H1 (cell line): ENCODE measurements around the gene ST3GAL3. TPM values are rescaled to one million over a fixed set of nuclear protein-coding genes. Genes with fewer than 3 reads are reported as not detected.

Experiments used
- CTCF ChIA-PET: fragments of 300-600 bp; sonication (Branson Sonifier 250); formaldehyde crosslinking; loops from one replicate; lab custom pipeline; 2021; ENCODE audit not compliant: partially characterized antibody; lab: Charles Lee
- POLR2A ChIA-PET: fragments of 300-600 bp; sonication (Branson Sonifier 250); formaldehyde crosslinking; loops from one replicate; lab custom pipeline; 2021; ENCODE audit warnings: inconsistent platforms; ENCODE audit not compliant: partially characterized antibody; lab: Charles Lee
- DNase-seq, 2 experiments: peaks; one replicate each; pipeline versions ENCODE4 v3.0.0 to v3.0.0-alpha.2; 2010 to 2022; ENCODE audit warnings: low spot score in 2 of 2, low read depth in 1 of 2, mixed read lengths in 1 of 2
- FAIRE-seq: peaks from 2 replicates; lab custom pipeline; 2011; peaks lifted over from hg19 to GRCh38; lab: Jason Lieb, UNC
- H2AFZ ChIP-seq: 2 replicates; pipeline ENCODE4 v1.8.1; 2012; ENCODE audit warnings: low read length, inconsistent platforms
- H2AK5ac ChIP-seq: 2 replicates; pipeline ENCODE4 v1.6.1; 2013; ENCODE audit warnings: low read depth, low read length
- H2BK120ac ChIP-seq: replicated peaks from 2 replicates; pipeline ENCODE3; 2013; ENCODE audit warnings: low read depth, low read length, inconsistent platforms
- H2BK12ac ChIP-seq: 2 replicates; pipeline ENCODE4 v1.6.1; 2013; ENCODE audit warnings: low read depth, low read length
- H2BK15ac ChIP-seq: 2 replicates; pipeline ENCODE4 v1.6.1; 2013; ENCODE audit warnings: low read length
- H2BK20ac ChIP-seq: 2 replicates; pipeline ENCODE4 v1.6.1; 2013; ENCODE audit warnings: low read length
- H2BK5ac ChIP-seq: 2 replicates; pipeline ENCODE4 v1.6.1; 2013; ENCODE audit warnings: low read depth, low read length
- H3K14ac ChIP-seq: 2 replicates; pipeline ENCODE4 v1.6.1; 2013; ENCODE audit warnings: inconsistent platforms; ENCODE audit not compliant: insufficient read length
- H3K18ac ChIP-seq: 2 replicates; pipeline ENCODE4 v1.6.1; 2013; ENCODE audit warnings: low read length; ENCODE audit errors: extremely low read depth
- H3K23ac ChIP-seq: 2 replicates; pipeline ENCODE4 v1.6.1; 2013; ENCODE audit warnings: inconsistent platforms; ENCODE audit not compliant: insufficient read length
- H3K23me2 ChIP-seq: 2 replicates; pipeline ENCODE4 v1.6.1; 2013; ENCODE audit warnings: low read depth, low read length
- H3K27ac ChIP-seq: 2 replicates; pipeline ENCODE4 v1.6.1; 2011; ENCODE audit warnings: low read depth, low read length, inconsistent platforms
- H3K27me3 ChIP-seq, 4 experiments: replicated peaks in 1 of 4; 1 replicate in 1 of 4; 2 replicates in 3 of 4; pipeline versions ENCODE4 v1.6.1 to v1.8.1; 2011 to 2013; ENCODE audit warnings: low read length in 3 of 4, mild to moderate bottlenecking in 3 of 4, inconsistent platforms in 2 of 4, mixed read lengths in 2 of 4, moderate library complexity in 1 of 4; ENCODE audit not compliant: control insufficient read depth in 3 of 4, insufficient read depth in 3 of 4; ENCODE audit errors: extremely low read depth in 1 of 4
- H3K36me3 ChIP-seq, 4 experiments: 2 replicates each; pipeline versions ENCODE4 v1.6.1 to v1.8.1; 2011 to 2013; ENCODE audit warnings: mild to moderate bottlenecking in 4 of 4, low read length in 3 of 4, moderate library complexity in 2 of 4, control low read depth in 1 of 4, inconsistent platforms in 1 of 4; ENCODE audit not compliant: insufficient read depth in 4 of 4, control insufficient read depth in 2 of 4
- H3K4ac ChIP-seq: replicated peaks from 2 replicates; pipeline ENCODE3; 2013; ENCODE audit warnings: low read length, low read depth, mixed read lengths, inconsistent platforms; ENCODE audit not compliant: insufficient read length
- H3K4me1 ChIP-seq, 4 experiments: replicated peaks in 1 of 4; 1 replicate in 1 of 4; 2 replicates in 3 of 4; pipeline versions ENCODE4 v1.6.1 to v1.8.1; 2011 to 2013; ENCODE audit warnings: low read length in 3 of 4, inconsistent platforms in 2 of 4, mixed read lengths in 1 of 4; ENCODE audit not compliant: insufficient read depth in 4 of 4, control insufficient read depth in 3 of 4
- H3K4me2 ChIP-seq, 2 experiments: 2 replicates each; pipeline versions ENCODE4 v1.6.1 to v1.8.1; 2011 to 2013; ENCODE audit warnings: low read depth in 2 of 2, low read length in 2 of 2, control low read depth in 1 of 2, inconsistent platforms in 1 of 2, mild to moderate bottlenecking in 1 of 2; ENCODE audit not compliant: insufficient read depth in 1 of 2
- H3K4me3 ChIP-seq, 4 experiments: fragments of 200-600, 300-600 bp in 1 of 4; sonication (generic), shearing (Covaris generic), sonication (Bioruptor Twin) in 1 of 4; 2 replicates each; pipeline versions ENCODE4 v1.5.1 to v1.8.1; 2011 to 2016; ENCODE audit warnings: low read length in 4 of 4, low read depth in 3 of 4, control low read depth in 2 of 4, inconsistent platforms in 2 of 4, mild to moderate bottlenecking in 2 of 4, mixed read lengths in 1 of 4, moderate library complexity in 1 of 4; ENCODE audit not compliant: insufficient read depth in 2 of 4; ENCODE audit errors: extremely low read depth in 1 of 4
- H3K56ac ChIP-seq: replicated peaks from 2 replicates; pipeline ENCODE3; 2013; ENCODE audit warnings: low read depth, mild to moderate bottlenecking, mixed read lengths, low read length, inconsistent platforms; ENCODE audit not compliant: insufficient read length
- H3K79me1 ChIP-seq: 2 replicates; pipeline ENCODE4 v1.6.1; 2013; ENCODE audit warnings: low read depth, low read length, control low read depth
- H3K79me2 ChIP-seq, 2 experiments: 2 replicates each; pipeline versions ENCODE4 v1.6.1 to v1.8.1; 2012 to 2013; ENCODE audit warnings: low read length in 2 of 2, mild to moderate bottlenecking in 2 of 2, inconsistent platforms in 1 of 2; ENCODE audit not compliant: insufficient read depth in 2 of 2, control insufficient read depth in 1 of 2
- H3K9ac ChIP-seq, 4 experiments: replicated peaks in 1 of 4; 1 replicate in 1 of 4; 2 replicates in 3 of 4; pipeline versions ENCODE4 v1.6.1 to v1.8.1; 2011 to 2013; ENCODE audit warnings: low read depth in 3 of 4, low read length in 3 of 4, control low read depth in 2 of 4, mild to moderate bottlenecking in 2 of 4, moderate library complexity in 2 of 4, inconsistent platforms in 1 of 4; ENCODE audit errors: extremely low read depth in 1 of 4
- H3K9me3 ChIP-seq, 2 experiments: 2 replicates each; pipeline versions ENCODE4 v1.6.1 to v1.8.1; 2012 to 2013; ENCODE audit warnings: mild to moderate bottlenecking in 2 of 2, moderate library complexity in 2 of 2, control low read depth in 1 of 2, inconsistent platforms in 1 of 2, low read depth in 1 of 2, low read length in 1 of 2, mixed read lengths in 1 of 2; ENCODE audit not compliant: insufficient read depth in 2 of 2
- H4K20me1 ChIP-seq, 2 experiments: replicated peaks in 1 of 2; 2 replicates each; pipeline versions ENCODE3 to v1.8.1; 2011 to 2013; ENCODE audit warnings: inconsistent platforms in 2 of 2, low read length in 2 of 2, mild to moderate bottlenecking in 1 of 2; ENCODE audit not compliant: insufficient read depth in 2 of 2, control insufficient read depth in 1 of 2
- H4K5ac ChIP-seq: 2 replicates; pipeline ENCODE4 v1.6.1; 2013; ENCODE audit warnings: low read length, low read depth, mixed read lengths, inconsistent platforms; ENCODE audit not compliant: insufficient read length
- H4K8ac ChIP-seq: 2 replicates; pipeline ENCODE4 v1.8.0; 2013; ENCODE audit warnings: mild to moderate bottlenecking, moderate library complexity, low read length, inconsistent platforms; ENCODE audit not compliant: insufficient read depth; ENCODE audit errors: extremely low read depth
- H4K91ac ChIP-seq: replicated peaks from 2 replicates; pipeline ENCODE3; 2013; ENCODE audit warnings: low read length, mixed read lengths, inconsistent platforms; ENCODE audit not compliant: insufficient read length
- RAD21 ChIP-seq, 2 experiments: IDR thresholded peaks in 1 of 2; conservative IDR thresholded peaks in 1 of 2; 2 replicates each; pipeline ENCODE4 v1.6.1; 2011; ENCODE audit warnings: low read depth in 2 of 2, low read length in 2 of 2, improper control_type of control experiment in 1 of 2, inconsistent platforms in 1 of 2, mild to moderate bottlenecking in 1 of 2, moderate library complexity in 1 of 2
- SIN3A ChIP-seq, 2 experiments: IDR thresholded peaks in 1 of 2; conservative IDR thresholded peaks in 1 of 2; 2 replicates each; pipeline ENCODE4 v1.6.1; 2011 to 2012; ENCODE audit warnings: low read length in 2 of 2, improper control_type of control experiment in 1 of 2, low read depth in 1 of 2, mild to moderate bottlenecking in 1 of 2
- WGBS, 2 experiments: shearing (Covaris generic) in 1 of 2; methylation state at CpG; one replicate each; pipeline versions ENCODE4 v1.1.6 to v1.1.7; 2013 to 2015; ENCODE audit warnings: low lambda C conversion rate in 2 of 2, mixed read lengths in 2 of 2, inconsistent platforms in 1 of 2, low coverage in 1 of 2, missing lambda C conversion rate in 1 of 2; ENCODE audit not compliant: insufficient replicate concordance in 2 of 2, insufficient coverage in 1 of 2, insufficient read length in 1 of 2; ENCODE audit errors: extremely low coverage in 1 of 2, missing lambda C conversion rate in 1 of 2; 5-methylcytosine and 5-hydroxymethylcytosine counted together
- polyA plus RNA-seq, 7 experiments: library from polyadenylated mRNA; depleted of rRNA in 3 of 7; stranded (reverse) in 5 of 7; unstranded in 2 of 7; fragments of >200 nt in 5 of 7; fragments of 200-250 nt in 2 of 7; gene quantifications; 1 replicate in 5 of 7; 2 replicates in 1 of 7; 4 replicates in 1 of 7; pipeline versions ENCODE4 v1.2.1 to v1.2.3, GENCODE V29; 2011 to 2013; ENCODE audit warnings: missing spikeins in 2 of 7, mixed read lengths in 2 of 7
- total RNA-seq: library from RNA; stranded (reverse); fragmentation: NEBNext Ultra II Directional; extraction: Animal tissue kit (Norgen Biotek cat#: 25700); gene quantifications from 2 replicates; pipeline ENCODE4 v1.2.1, GENCODE V29; 2021

The ST3GAL3 gene
- total and polyA plus RNA-seq, 2 of the 8 experiments (the other 6 are each of a cell fraction or from before 2014, with no cell fraction given) = 6.8 to 7.0 TPM

- TF ChIP-seq SIN3A (conservative IDR thresholded peaks at IDR 0.05 in 1 of 2, IDR thresholded peaks at IDR 0.05 in 1 of 2; ENCODE audit: low read depth in 1 of 2, low read length in 2 of 2) = peak in 1 of 2 experiments; percentile 16; a peak in 1 of 4 replicates
- TF ChIP-seq RAD21 (IDR thresholded peaks at IDR 0.05 in 1 of 2, conservative IDR thresholded peaks at IDR 0.05 in 1 of 2; ENCODE audit: low read depth in 2 of 2, low read length in 2 of 2) = no peak
- TF ChIP-seq, all 59 proteins: peak for 1
- no peak overlapping the region for H3K23ac ChIP-seq
- no peak overlapping the region for H3K56ac ChIP-seq
- peaks cover 0 to 26% of the 10 kb centered on the region in 2 experiments; a peak in 2 of 4 replicates for H3K79me2 ChIP-seq
- no peak overlapping the region for H2AK5ac ChIP-seq
- no peak overlapping the region for H3K27ac ChIP-seq
- no peaks in the 10 kb centered on the region for H3K27me3 ChIP-seq
- peaks cover 27% of the 10 kb centered on the region for H3K23me2 ChIP-seq
- H3K14ac ChIP-seq = no peak overlapping the region
- no peak overlapping the region for H2BK15ac ChIP-seq
- H4K20me1 ChIP-seq = peaks cover 4 to 24% of the 10 kb centered on the region in 2 experiments
- POLR2A ChIA-PET = interaction anchor here (1.0 to 12.9 kb wide), 11 partner anchors 14 to 316 kb away, joined by 3 to 189 read pairs (median 4); partner anchors contain the start of genes CCDC24 and SLC6A9
- H3K36me3 ChIP-seq = peaks cover 2 to 33% (median 17%) of the 10 kb centered on the region in 4 experiments; a peak in 7 of 8 replicates
- H2AFZ ChIP-seq = no peak overlapping the region
- CTCF ChIA-PET = interaction anchor here (0.6 to 5.0 kb wide), 9 partner anchors 13 to 215 kb away, joined by 3 to 34 read pairs (median 4); partner anchors contain the start of gene CCDC24
- no peak overlapping the region for H4K91ac ChIP-seq
- peak overlapping the region; percentile 81 to 85 for H3K4me2 ChIP-seq
- H2BK120ac ChIP-seq = no peak overlapping the region
- H3K9ac ChIP-seq = peak overlapping the region in 1 of 4 experiments; percentile 60; a peak in 2 of 7 replicates
- peaks cover 4 to 22% (median 16%) of the 10 kb centered on the region in 4 experiments for H3K4me1 ChIP-seq
- H3K4ac ChIP-seq = no peak overlapping the region
- no peak for DNase-seq
- H2BK12ac ChIP-seq = no peak overlapping the region
- H3K18ac ChIP-seq = no peak overlapping the region
- 81% methylated on average over 4 of the region's 4 CpGs; no CpG with 5 or more reads in 1 of the 2 experiments for WGBS, 2 experiments
- H3K9me3 ChIP-seq = no peaks in the 10 kb centered on the region
- no peak for FAIRE-seq
- peaks cover 19% of the 10 kb centered on the region for H3K79me1 ChIP-seq
- no peak overlapping the region for H4K8ac ChIP-seq
- no peak overlapping the region for H4K5ac ChIP-seq
- H2BK5ac ChIP-seq = no peak overlapping the region
- peak overlapping the region; percentile 79 to 88 (median 82); a peak in 6 of 8 replicates for H3K4me3 ChIP-seq
- no peak overlapping the region for H2BK20ac ChIP-seq
Measured at GRCh38 chr1:43976045-43976444, 268.7 kb downstream of the ST3GAL3 start.
